GM12891 (cell line): Measurements from ENCODE around the gene RBM6.

Experiments used
- PAX5 ChIP-seq: IDR thresholded peaks from 2 replicates; pipeline ENCODE4 v1.6.1; 2011; ENCODE audit warnings: low read length, moderate library complexity, mild to moderate bottlenecking; ENCODE audit not compliant: insufficient read depth, severe bottlenecking
- POLR2A ChIP-seq: IDR thresholded peaks from 2 replicates; pipeline ENCODE4 v1.6.1; 2011; ENCODE audit warnings: low read depth, low read length, control low read depth
- POLR2AphosphoS5 ChIP-seq: IDR thresholded peaks from 2 replicates; pipeline ENCODE4 v1.6.1; 2011; ENCODE audit warnings: low read depth, low read length, control low read depth
- SPI1 ChIP-seq: IDR thresholded peaks from 2 replicates; pipeline ENCODE4 v1.6.1; 2011; ENCODE audit warnings: low read depth, low read length, control low read depth
- TAF1 ChIP-seq: IDR thresholded peaks from 2 replicates; pipeline ENCODE4 v1.6.1; 2011; ENCODE audit warnings: low read depth, low read length, control low read depth

GRCh38 chr3:50121072-50122032 is 181.4 kb downstream of the RBM6 start:
- TF ChIP-seq POLR2A (peak; percentile 66), TAF1 (no peak), POLR2AphosphoS5 (peak; percentile 57; the same call in 1 of the 2 replicates), PAX5 (no peak), SPI1 (no peak)
